HS-27A (cell line): ENCODE data around the gene PLXNB1.
"Not testable (repeated sequence)": the region's sequence is repeated elsewhere in the genome, so short reads cannot be mapped to it uniquely, and the experiment has no call there.

Experiments
- DNase-seq: peaks from one replicate; pipeline ENCODE4 v3.0.0-alpha.2; 2012; ENCODE audit warnings: low read depth, missing footprints

Gene PLXNB1

GRCh38 chr3:48404440-48405342 is 25.2 kb downstream of the PLXNB1 start:
- no peak for DNase-seq

- no peak for DNase-seq
Observed at GRCh38 chr3:48403533-48404439, 26.1 kb downstream of the PLXNB1 start.

DNA sequence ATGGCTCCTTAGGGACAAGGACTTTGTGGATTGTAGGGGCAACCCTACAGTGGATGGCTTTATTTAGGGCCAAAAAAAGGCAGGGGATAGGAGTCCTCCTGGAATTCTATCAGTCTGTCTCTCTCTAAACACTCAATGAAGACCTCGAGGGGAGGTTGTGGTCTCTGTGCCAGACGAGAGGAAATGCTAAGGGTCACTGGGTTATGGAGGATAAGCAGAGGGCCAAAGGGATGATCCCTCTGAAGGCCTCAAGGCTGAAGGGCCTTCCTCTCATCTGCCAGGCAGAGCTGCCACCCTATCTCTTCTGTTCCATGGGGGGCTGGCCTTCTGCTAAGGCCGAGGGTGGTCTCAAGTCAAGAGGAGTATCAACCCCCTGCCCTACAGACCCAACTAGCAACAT is 27.0 kb downstream of the PLXNB1 start:
- DNase-seq: no peak

DNA sequence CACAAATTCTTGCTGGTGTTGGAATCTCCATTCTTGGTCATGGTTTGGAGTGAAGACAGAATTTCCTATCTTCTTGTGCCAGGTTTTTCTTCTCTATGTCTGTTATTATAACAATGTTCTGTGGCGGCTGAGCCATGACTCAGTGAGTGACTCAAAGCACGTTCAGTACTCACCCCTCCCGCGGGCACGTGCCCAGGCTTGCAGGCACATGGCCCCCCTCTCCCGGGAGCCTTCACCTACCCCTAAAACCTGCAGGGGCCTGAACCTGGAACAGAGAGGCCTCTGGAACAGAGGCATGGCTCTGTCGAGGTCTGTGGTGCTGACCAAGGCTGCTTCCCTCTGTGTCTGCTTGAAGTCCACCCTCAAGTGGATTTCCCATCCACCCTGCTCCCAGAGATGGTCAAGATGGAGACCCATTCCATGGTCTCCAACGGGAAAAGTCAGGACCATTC is 27.6 kb downstream of the PLXNB1 start:
- DNase-seq: peak; percentile 67

GRCh38 chr3:48401434-48401901 is 28.4 kb downstream of the PLXNB1 start:
- not testable (repeated sequence) for DNase-seq

GRCh38 chr3:48400824-48401433 is 29.0 kb downstream of the PLXNB1 start:
- peak; percentile 45 for DNase-seq

DNA sequence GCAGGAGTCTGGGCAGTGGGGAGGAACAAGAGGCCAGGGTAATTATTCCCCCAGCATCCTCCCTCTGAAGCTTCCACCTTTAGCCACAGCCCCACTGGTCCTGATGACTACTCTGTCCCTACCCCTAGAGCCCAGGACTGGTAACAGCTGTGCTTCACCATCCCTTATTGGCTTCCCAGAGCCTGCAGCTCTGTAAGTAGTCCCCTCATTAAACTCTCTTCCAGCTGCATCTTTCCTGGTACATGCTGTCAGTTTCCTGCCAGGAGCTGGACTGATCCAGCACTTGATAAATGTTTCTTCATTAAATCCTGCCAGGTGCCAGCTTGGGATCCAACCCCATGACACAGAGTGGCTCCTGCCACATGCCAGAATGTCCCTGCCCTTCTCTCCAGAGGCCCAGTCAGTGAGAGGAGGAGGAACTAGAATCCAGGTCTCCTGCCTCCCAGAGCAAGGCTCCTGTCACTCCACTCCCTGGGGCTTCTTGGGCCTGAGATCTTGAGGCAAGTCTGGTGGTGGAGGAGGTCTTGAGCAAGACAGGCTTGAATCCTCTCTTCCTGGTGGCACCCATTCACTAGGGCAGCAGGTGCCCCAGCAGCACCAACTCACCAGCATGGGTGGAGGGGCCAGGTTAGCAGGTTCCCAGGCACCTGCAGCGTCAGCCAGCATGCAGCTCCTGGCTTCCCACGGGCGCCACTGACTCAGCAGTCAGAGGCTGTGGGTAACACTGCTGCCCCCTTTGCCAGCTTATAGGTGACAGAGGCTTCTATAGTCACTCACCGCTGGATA is 30.3 kb downstream of the PLXNB1 start:
- DNase-seq: no peak

DNA sequence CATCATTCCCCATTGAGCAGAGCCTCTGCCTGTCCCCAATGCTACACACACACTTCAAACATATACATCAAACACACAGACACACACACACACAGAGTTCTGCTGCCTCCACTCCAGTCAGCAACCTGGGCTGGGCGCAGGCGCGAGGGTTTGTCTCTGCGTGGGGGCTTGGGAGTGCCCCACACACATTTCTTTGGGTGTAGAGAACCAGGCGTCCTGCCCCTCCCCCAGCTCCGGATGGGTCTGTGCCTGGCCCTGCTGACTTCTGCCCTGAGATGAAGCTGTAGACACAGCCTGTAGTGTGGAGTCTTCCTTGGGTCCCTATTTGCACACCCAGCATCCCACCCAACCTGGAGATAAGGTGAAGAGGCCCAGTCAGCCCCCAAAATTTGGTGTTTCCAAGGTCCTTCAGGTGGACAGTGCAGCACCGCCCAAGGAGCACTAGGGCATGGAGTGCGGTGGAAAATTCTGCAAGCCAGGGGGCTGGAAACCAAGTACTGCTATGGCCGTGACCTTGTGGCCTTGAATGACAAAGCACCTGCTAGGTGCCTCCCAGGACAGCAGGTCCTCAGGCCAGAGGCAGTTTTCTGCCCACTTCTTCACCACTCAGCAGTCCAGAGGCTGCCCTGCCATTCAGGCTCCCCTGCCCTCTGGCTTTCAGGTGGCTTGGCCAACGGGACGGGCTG is 31.0 kb downstream of the PLXNB1 start:
- DNase-seq: no peak

DNA sequence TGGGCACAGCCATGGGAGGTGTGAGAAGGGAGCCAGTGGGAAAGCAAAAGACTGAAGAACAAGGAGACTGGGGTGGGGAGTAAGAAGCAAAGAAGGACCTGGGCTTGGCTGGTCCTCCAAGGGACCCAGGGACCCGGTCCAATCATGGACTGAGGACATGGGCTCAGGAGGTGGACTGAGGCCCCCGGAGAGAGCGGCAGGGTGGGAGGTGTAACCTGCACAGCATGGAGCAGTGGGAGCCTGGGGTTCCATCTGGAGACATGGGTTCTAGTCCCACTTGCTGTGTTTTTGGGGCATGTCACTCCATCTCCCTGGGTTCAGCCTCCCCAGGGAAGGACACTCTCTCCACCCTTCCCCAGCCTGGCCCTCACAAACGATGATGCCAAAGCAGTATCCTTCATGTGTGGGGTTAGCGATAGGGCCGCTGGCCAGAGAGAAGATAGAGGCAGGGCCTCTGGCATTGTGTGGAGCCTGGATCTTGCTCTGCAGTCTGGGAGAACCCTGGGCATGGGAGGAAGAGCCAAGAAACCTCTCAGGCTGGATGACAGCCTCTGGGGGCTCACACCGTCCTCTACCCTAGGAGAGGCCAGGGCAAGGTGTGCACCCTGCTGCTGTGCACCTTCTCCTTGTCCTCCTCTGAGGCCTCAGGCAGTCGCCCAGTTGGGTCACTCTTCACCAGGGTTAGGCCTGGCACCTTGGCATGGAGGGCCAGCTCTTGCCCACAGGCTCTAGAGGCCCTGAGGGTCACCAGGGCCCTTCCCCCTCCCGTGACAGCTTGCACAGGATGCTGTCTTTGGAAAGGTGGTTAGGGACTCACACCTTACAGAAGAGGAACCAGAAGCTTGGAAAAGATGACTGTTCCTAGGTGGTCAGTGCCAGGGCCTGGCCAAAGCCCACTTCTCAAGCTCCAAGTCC is 31.9 kb downstream of the PLXNB1 start:
- no peak for DNase-seq

DNA sequence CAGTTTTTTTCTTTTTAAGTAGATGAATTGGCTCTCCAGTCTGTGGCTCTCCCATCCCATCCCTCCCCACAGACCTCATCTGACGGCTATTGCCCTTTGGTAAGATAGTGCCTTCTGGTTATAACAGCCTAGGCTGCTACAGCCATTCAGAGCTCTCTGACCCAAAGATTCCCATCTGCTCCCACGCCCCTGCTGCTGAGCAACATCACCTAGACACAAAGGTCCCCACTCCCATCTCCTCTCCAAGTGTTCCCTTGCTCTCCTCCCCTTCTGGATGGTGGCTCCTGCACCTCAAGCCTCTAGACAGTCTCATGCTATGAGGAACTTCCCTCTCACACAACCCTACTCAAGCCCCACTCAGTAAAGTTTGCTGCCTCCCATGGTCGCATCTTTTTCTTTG is 34.2 kb downstream of the PLXNB1 start:
- DNase-seq: no peak

GRCh38 chr3:48394391-48394790 is 35.5 kb downstream of the PLXNB1 start:
- no peak for DNase-seq

DNA sequence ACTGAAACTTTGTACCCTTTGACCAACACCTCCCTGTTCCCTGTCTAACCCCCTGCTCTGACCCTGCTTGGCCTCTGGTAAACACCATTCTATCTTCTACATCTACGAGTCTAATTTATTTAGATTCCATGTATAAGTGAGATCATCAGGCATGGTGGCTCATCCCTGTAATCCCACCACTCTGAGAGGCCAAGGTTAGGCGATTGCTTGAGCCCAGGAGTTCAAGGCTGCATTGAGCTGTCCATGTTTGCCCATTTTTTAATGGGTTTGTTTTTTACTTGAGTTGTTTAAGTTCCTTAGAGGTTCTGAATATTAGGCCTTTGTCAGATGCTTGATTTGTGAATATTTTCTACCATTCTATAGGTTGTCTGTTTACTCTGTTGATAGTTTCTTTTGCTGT is 40.9 kb downstream of the PLXNB1 start:
- DNase-seq: no peak

- no peak for DNase-seq
Observed at GRCh38 chr3:48387634-48388033, 42.3 kb downstream of the PLXNB1 start.

- no peak for DNase-seq
Observed at GRCh38 chr3:48372862-48373435, 56.9 kb downstream of the PLXNB1 start.

DNA sequence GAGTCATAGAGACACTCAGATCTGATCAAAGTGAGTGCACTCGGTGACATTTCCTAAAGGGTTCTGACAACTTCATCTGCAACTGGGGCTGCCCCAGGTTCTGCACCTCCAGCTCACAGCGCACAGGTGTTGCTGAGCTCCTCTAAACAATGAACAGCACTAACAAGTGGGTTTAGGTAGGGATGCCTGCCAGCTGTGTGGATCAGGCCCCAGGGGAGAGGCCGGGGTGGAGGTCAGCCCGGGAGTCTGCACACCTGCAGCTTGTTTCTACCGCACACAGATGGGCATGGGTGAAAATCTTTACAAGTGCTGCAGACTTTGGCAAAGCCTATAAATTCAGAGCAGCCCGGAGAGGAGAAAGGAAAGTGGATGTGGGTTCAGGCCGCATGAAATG is 57.5 kb downstream of the PLXNB1 start:
- no peak for DNase-seq

- no peak for DNase-seq
Observed at GRCh38 chr3:48371651-48372376, 58.1 kb downstream of the PLXNB1 start, which contains the start of gene FBXW12. Gene FBXW12, plus strand, starts transcription at chr3:48372219. Its CDS starts 549 bp downstream, at chr3:48372768.

DNA sequence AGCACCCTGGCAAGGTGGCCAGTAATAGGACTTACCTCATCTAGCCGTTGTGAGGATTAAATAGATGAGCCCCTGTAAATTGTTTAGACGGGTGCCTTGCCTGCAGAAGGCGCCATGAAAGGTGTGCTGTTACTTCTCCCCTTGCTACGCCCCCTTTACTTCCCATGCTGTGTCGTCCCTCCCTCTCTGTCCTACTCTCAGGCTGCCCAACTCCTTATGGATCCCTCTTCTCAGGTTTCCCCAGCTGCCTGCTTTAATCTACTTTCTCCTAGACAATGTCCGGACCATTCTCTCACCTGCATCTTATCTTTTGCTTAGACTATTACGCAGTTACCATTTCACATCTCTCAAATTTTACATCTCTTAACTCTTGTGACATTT is 59.6 kb downstream of the PLXNB1 start:
- DNase-seq: no peak

GRCh38 chr3:48369693-48370332 is 60.1 kb downstream of the PLXNB1 start:
- DNase-seq: no peak
